ENCODE measurements around the gene CRIM1.

DNA sequence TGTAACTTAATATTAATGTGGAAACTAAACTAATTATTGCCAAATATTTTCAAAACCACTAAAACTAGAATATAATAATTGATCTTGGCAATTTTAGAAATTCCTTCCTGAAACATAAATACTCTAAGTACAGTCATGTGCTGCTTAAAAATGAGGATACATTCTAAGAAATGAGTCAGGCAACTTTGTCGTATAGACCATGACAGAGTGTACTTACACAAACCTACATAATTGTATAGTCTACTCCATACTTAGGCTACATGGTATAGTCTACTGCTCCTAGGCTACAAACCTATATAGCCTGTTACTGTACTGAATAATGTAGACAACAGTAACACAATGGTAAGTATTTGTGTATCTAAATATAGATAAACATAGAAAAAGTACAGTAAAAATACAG is 214.8 kb downstream of the CRIM1 start:
- TF ChIP-seq, protein P1, sequence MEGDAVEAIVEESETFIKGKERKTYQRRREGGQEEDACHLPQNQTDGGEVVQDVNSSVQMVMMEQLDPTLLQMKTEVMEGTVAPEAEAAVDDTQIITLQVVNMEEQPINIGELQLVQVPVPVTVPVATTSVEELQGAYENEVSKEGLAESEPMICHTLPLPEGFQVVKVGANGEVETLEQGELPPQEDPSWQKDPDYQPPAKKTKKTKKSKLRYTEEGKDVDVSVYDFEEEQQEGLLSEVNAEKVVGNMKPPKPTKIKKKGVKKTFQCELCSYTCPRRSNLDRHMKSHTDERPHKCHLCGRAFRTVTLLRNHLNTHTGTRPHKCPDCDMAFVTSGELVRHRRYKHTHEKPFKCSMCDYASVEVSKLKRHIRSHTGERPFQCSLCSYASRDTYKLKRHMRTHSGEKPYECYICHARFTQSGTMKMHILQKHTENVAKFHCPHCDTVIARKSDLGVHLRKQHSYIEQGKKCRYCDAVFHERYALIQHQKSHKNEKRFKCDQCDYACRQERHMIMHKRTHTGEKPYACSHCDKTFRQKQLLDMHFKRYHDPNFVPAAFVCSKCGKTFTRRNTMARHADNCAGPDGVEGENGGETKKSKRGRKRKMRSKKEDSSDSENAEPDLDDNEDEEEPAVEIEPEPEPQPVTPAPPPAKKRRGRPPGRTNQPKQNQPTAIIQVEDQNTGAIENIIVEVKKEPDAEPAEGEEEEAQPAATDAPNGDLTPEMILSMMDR (conservative IDR thresholded peaks at IDR 0.05): no peak
- no peak for TF ChIP-seq EZH2 (IDR thresholded peaks at IDR 0.05; ENCODE audit: low read depth)

Data from PC-9 (cell line).